CD4-positive, alpha-beta T cell treated with Interleukin-21 for 1 hour (primary cell): ENCODE results near the gene C10orf53.
"Not testable (repeated sequence)": the region's sequence is repeated elsewhere in the genome, so short reads cannot be mapped to it uniquely, and the experiment has no call there.

ENCODE experiments used
- DNase-seq: peaks from one replicate; pipeline ENCODE4 v3.0.0-alpha.2; 2020

C10orf53 gene

GRCh38 chr10:49652421-49653272 lies 26.8 kb upstream of the C10orf53 start:
- no peak for DNase-seq

- no peak for DNase-seq
Measured at GRCh38 chr10:49653273-49653929, 26.1 kb upstream of the C10orf53 start.

- no peak for DNase-seq
Measured at GRCh38 chr10:49654036-49654693, 25.3 kb upstream of the C10orf53 start.

- DNase-seq: no peak
Measured at GRCh38 chr10:49655099-49655498, 24.4 kb upstream of the C10orf53 start.

- no peak for DNase-seq
Measured at GRCh38 chr10:49656845-49657493, 22.5 kb upstream of the C10orf53 start.

- DNase-seq: no peak
Measured at GRCh38 chr10:49657606-49658005, 21.8 kb upstream of the C10orf53 start.

GRCh38 chr10:49661140-49661856 lies 18.2 kb upstream of the C10orf53 start:
- no peak for DNase-seq

- no peak for DNase-seq
Measured at GRCh38 chr10:49662169-49662830, 17.2 kb upstream of the C10orf53 start.

GRCh38 chr10:49663596-49663995 lies 15.9 kb upstream of the C10orf53 start:
- DNase-seq: no peak

- DNase-seq: no peak
Measured at GRCh38 chr10:49664006-49664841, 15.2 kb upstream of the C10orf53 start.

- DNase-seq: no peak
Measured at GRCh38 chr10:49664842-49665355, 14.6 kb upstream of the C10orf53 start.

- DNase-seq: no peak
Measured at GRCh38 chr10:49666054-49666615, 13.3 kb upstream of the C10orf53 start.

GRCh38 chr10:49666685-49667084 lies 12.8 kb upstream of the C10orf53 start:
- no peak for DNase-seq

- DNase-seq: no peak
Measured at GRCh38 chr10:49667991-49668390, 11.5 kb upstream of the C10orf53 start.

GRCh38 chr10:49668684-49669083 lies 10.8 kb upstream of the C10orf53 start:
- DNase-seq: no peak

- DNase-seq: no peak
Measured at GRCh38 chr10:49678827-49679479, 498 bp upstream of the C10orf53 start.

GRCh38 chr10:49682449-49682848 lies 3.0 kb downstream of the C10orf53 start:
- not testable (repeated sequence) for DNase-seq

- no peak for DNase-seq
Measured at GRCh38 chr10:49682879-49683278, 3.4 kb downstream of the C10orf53 start.

- DNase-seq: no peak
Measured at GRCh38 chr10:49686651-49687050, 7.2 kb downstream of the C10orf53 start.
